Measurements from ENCODE around the gene SURF1.

DNA sequence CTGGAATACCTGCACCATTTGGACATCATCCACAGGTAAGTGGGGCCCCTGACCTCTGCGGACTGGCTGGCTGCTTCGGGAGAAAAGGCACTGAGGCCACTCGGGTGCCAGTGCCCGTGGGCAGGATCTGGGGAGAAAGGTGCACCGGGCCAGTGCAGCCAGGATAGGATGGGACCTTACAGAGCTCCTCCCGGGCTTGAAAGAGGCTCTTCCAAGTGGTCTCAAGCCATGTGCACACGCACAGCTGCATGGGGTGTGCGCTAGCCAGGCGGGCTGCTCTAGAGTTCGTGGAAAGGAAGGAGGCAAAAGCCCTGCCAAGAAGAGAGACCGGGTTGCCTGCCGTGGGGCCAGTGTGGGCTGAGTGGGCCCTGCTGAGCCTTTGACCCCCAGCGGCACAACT lies 33.3 kb upstream of the SURF1 start:
- no peak for TF ChIP-seq FOXM1 (IDR thresholded peaks at IDR 0.05; ENCODE audit: borderline replicate concordance, low read depth)
- TF ChIP-seq, protein P1, sequence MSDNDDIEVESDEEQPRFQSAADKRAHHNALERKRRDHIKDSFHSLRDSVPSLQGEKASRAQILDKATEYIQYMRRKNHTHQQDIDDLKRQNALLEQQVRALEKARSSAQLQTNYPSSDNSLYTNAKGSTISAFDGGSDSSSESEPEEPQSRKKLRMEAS (IDR thresholded peaks at IDR 0.05), result no peak

Measured in Ishikawa (cell line).